Right lobe of liver (tissue), 6 donors: ENCODE measurements around the gene SNRPA. TPM values are rescaled to one million over a fixed set of nuclear protein-coding genes. Genes with fewer than 3 reads are reported as not detected.

Experiments
- ATAC-seq, 4 donors: fragments of 200-7000 bp; cut with Tn5 transposase; one replicate each; pipeline ENCODE4 v1.9.1; 2020; ENCODE audit warnings: mild to moderate bottlenecking in 4 of 4, moderate library complexity in 4 of 4
- DNase-seq, 3 donors: peaks; one replicate each; pipeline ENCODE4 v3.0.0-alpha.2; 2020
- H3K27ac ChIP-seq, 3 donors: fragments of 200-600 bp; one replicate each; pipeline ENCODE4 v1.8.0; 2022
- H3K27me3 ChIP-seq, 2 donors: fragments of 200-600 bp; one replicate each; pipeline ENCODE4 v1.8.0; 2022
- H3K36me3 ChIP-seq, 4 donors: fragments of 200-600 bp; sonication (generic) in 1 of 4; one replicate each; pipeline versions ENCODE4 v1.5.1 to v1.8.0; 2017 to 2022; ENCODE audit warnings: control low read depth in 1 of 4
- H3K4me1 ChIP-seq, 4 donors: fragments of 200-600 bp; sonication (generic) in 1 of 4; one replicate each; pipeline versions ENCODE4 v1.5.1 to v1.8.0; 2017 to 2022; ENCODE audit warnings: control low read depth in 1 of 4
- H3K4me3 ChIP-seq, 3 donors: fragments of 200-600 bp; one replicate each; pipeline ENCODE4 v1.8.0; 2022
- H3K9me3 ChIP-seq, 4 donors: fragments of 200-600 bp; sonication (generic) in 1 of 4; one replicate each; pipeline versions ENCODE4 v1.5.1 to v1.8.0; 2017 to 2022; ENCODE audit warnings: control low read depth in 1 of 4
- POLR2A ChIP-seq: fragments of 450-650 bp; IDR thresholded peaks from one replicate; pipeline ENCODE4 v1.6.1; 2017; ENCODE audit warnings: antibody characterized with exemption, mild to moderate bottlenecking
- WGBS: methylation state at CpG from one replicate; pipeline ENCODE4 v1.1.6; 2018; ENCODE audit warnings: low coverage, low lambda C conversion rate; ENCODE audit not compliant: insufficient coverage; ENCODE audit errors: missing lambda C conversion rate; 5-methylcytosine and 5-hydroxymethylcytosine counted together
- intact Hi-C, 2 donors: fragments of 100-400 bp; cut with DNase I; formaldehyde crosslinking; loops; one replicate each; pipeline versions ENCODE4 v1.11.2 to v1.14.1; 2022
- total RNA-seq, 6 experiments: library from RNA; depleted of rRNA in 2 of 6; stranded (reverse); fragments of >200 nt in 2 of 6; fragmentation: NEBNext Ultra II Directional in 3 of 6; extraction: Animal tissue kit (Norgen Biotek cat#: 25700) in 3 of 6; gene quantifications; one replicate each; pipeline versions ENCODE4 v1.1.0 to v1.2.4, GENCODE V29; 2016 to 2023
- TF ChIP-seq, protein P1 (sequence below), 4 donors: fragments of 200-600 bp in 3 of 4; fragments of 450-650 bp in 1 of 4; IDR thresholded peaks; one replicate each; pipeline versions ENCODE4 v1.5.1 to v1.8.0; 2016 to 2022; ENCODE audit warnings: antibody characterized with exemption in 4 of 4, mild to moderate bottlenecking in 2 of 4
- donor health status: DM: no; HTN: yes; CAD: no.
- donor health status: DM: no; HTN: no; CAD: no.
- donor health status: DM: no; HTN: no; CAD: no.
- donor health status: DM: no; HTN: yes; CAD: no.
- donor health status: DM: no; HTN: yes; CAD: no.

The SNRPA gene
- total RNA-seq, 6 experiments from 2014 or later = 21.4 to 33.1 (median 24.7) TPM

DNA sequence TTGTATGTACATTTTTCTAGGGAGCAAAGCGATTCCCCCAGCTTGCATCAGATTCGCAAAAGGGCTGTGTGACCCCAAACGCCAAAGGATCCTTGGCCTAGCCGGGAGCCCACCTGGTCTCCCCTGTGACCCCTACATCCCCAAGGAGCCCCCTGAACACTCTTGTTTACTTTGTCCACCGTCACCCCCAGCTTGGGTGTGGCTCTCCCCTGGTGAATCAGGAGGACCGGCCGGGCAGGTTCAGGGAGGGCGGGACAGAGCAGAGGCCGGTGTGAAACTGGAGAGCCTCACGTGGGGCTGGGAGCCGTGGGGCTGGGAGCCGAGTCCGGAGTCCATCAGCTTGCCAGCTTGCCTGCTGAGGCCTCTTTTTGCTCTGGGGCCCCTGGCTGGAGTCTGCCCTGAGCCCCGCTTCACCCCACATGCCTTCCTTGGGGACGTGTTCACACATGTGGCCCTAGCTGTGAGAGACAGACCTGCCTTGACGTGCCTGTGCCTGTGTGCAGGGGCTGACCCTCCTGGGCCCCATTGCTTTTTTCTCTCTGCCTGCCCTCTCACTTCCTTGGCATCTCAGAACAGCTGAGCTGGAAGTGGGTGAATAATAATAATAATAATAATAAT, 32.1 kb upstream of the SNRPA start:
- H3K27ac ChIP-seq = peak overlapping the region; percentile 84 to 98 (median 98)
- ATAC-seq = peak; percentile 36 to 66 (median 58)
- peaks cover 0 to under 1% (median 0%) of the 10 kb centered on the region in 4 donors for H3K36me3 ChIP-seq
- no peaks in the 10 kb centered on the region for H3K9me3 ChIP-seq
- peak; percentile 90 to 95 (median 94) for DNase-seq
- intact Hi-C loops = no loop called here
- no peaks in the 10 kb centered on the region for H3K27me3 ChIP-seq
- 8% methylated on average over 9 of the region's 16 CpGs for WGBS
- H3K4me1 ChIP-seq = peaks cover 0 to 40% (median 15%) of the 10 kb centered on the region in 4 donors
- TF ChIP-seq, protein P1, sequence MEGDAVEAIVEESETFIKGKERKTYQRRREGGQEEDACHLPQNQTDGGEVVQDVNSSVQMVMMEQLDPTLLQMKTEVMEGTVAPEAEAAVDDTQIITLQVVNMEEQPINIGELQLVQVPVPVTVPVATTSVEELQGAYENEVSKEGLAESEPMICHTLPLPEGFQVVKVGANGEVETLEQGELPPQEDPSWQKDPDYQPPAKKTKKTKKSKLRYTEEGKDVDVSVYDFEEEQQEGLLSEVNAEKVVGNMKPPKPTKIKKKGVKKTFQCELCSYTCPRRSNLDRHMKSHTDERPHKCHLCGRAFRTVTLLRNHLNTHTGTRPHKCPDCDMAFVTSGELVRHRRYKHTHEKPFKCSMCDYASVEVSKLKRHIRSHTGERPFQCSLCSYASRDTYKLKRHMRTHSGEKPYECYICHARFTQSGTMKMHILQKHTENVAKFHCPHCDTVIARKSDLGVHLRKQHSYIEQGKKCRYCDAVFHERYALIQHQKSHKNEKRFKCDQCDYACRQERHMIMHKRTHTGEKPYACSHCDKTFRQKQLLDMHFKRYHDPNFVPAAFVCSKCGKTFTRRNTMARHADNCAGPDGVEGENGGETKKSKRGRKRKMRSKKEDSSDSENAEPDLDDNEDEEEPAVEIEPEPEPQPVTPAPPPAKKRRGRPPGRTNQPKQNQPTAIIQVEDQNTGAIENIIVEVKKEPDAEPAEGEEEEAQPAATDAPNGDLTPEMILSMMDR (IDR thresholded peaks at IDR 0.05) = no peak
- TF ChIP-seq POLR2A = no peak
- peak overlapping the region; percentile 61 to 92 (median 83) for H3K4me3 ChIP-seq

- WGBS = 5% methylated on average over 6 of the region's 7 CpGs
- TF ChIP-seq POLR2A = no peak
- intact Hi-C loops = no loop called here
- Histone ChIP-seq H3K27ac (peak overlapping the region; percentile 84 to 98 (median 98)), H3K4me3 (peak overlapping the region; percentile 61 to 92 (median 83)), H3K9me3 (no peaks in the 10 kb centered on the region), H3K27me3 (no peaks in the 10 kb centered on the region), H3K36me3 (peaks cover 0 to 3% (median 0%) of the 10 kb centered on the region in 4 donors), H3K4me1 (peaks cover 0 to 37% (median 15%) of the 10 kb centered on the region in 4 donors)
- ATAC-seq = no peak
- DNase-seq = no peak
Observed at GRCh38 chr19:40719414-40719894, 31.5 kb upstream of the SNRPA start.

DNA sequence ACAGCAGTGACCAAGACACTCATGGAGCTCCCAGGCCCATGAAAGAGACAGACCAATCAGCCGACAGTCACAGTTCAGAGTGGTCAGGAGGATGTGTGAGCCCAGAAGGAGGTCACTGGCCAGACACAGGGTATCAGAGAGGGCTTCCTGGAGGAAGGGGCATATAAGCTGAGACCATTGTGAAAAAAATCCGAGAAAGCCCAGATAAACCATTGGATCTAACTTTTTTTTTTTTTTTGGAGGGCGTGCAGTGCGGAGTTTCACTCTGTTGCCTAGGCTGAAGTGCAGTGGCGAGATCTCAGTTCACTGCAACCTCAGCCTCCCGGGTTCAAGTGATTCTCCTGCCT, 29.9 kb upstream of the SNRPA start:
- peak in 1 of 4 donors; percentile 8 for ATAC-seq
- H3K4me3 ChIP-seq = peak overlapping the region in 1 of 3 donors; percentile 92
- no peak for DNase-seq
- WGBS = 65% methylated on average over 5 of the region's 6 CpGs
- no peaks in the 10 kb centered on the region for H3K27me3 ChIP-seq
- peak overlapping the region; percentile 84 to 98 (median 98) for H3K27ac ChIP-seq
- peaks cover 0 to 31% (median 10%) of the 10 kb centered on the region in 4 donors for H3K4me1 ChIP-seq
- intact Hi-C loops = no loop called here
- peaks cover 0 to 15% (median 2%) of the 10 kb centered on the region in 4 donors for H3K36me3 ChIP-seq
- no peaks in the 10 kb centered on the region for H3K9me3 ChIP-seq
- TF ChIP-seq, protein P1 (IDR thresholded peaks at IDR 0.05) = no peak
- TF ChIP-seq POLR2A = no peak

- DNase-seq (no peak), ATAC-seq (peak in 2 of 4 donors; percentile 4 to 41)
- 54% methylated on average over 5 of the region's 9 CpGs for WGBS
- Histone ChIP-seq H3K4me3 (no peak overlapping the region), H3K4me1 (peaks cover 0 to 29% (median 9%) of the 10 kb centered on the region in 4 donors), H3K9me3 (no peaks in the 10 kb centered on the region), H3K27ac (no peak overlapping the region), H3K27me3 (no peaks in the 10 kb centered on the region), H3K36me3 (peaks cover 0 to 23% (median 4%) of the 10 kb centered on the region in 4 donors)
- TF ChIP-seq, protein P1 (IDR thresholded peaks at IDR 0.05) = no peak
- TF ChIP-seq POLR2A = no peak
- intact Hi-C loops = no loop called here
Observed at GRCh38 chr19:40721936-40722661, 28.9 kb upstream of the SNRPA start.
